ENCODE data around the gene DPM2.

Gene DPM2

GRCh38 chr9:127968042-127968441 lies 30.4 kb upstream of the DPM2 start:
- no peak for DNase-seq (ENCODE audit: extremely low read depth, low read depth)
- H3K4me3 ChIP-seq (replicated peaks; ENCODE audit: low read depth, low read length), result no peak overlapping the region

GRCh38 chr9:127967151-127967809 lies 29.6 kb upstream of the DPM2 start:
- DNase-seq (ENCODE audit: extremely low read depth, low read depth), result no peak
- no peak overlapping the region for H3K4me3 ChIP-seq (replicated peaks; ENCODE audit: low read depth, low read length)
- no peak for TF ChIP-seq CTCF (IDR thresholded peaks at IDR 0.05; ENCODE audit: low read depth, low read length, missing control alignments)

More at GRCh38 chr9:127968042-127968441, 30.4 kb upstream of the DPM2 start:
- TF ChIP-seq CTCF (IDR thresholded peaks at IDR 0.05; ENCODE audit: low read depth, low read length, missing control alignments), result no peak

GRCh38 chr9:127966416-127967150 lies 28.9 kb upstream of the DPM2 start:
- TF ChIP-seq CTCF (IDR thresholded peaks at IDR 0.05; ENCODE audit: low read depth, low read length, missing control alignments), result no peak
- no peak for DNase-seq (ENCODE audit: extremely low read depth, low read depth)
- no peak overlapping the region for H3K4me3 ChIP-seq (replicated peaks; ENCODE audit: low read depth, low read length)

- no peak for TF ChIP-seq CTCF (IDR thresholded peaks at IDR 0.05; ENCODE audit: low read depth, low read length, missing control alignments)
- no peak for DNase-seq (ENCODE audit: extremely low read depth, low read depth)
- no peak overlapping the region for H3K4me3 ChIP-seq (replicated peaks; ENCODE audit: low read depth, low read length)
Measured at GRCh38 chr9:127965953-127966352, 28.3 kb upstream of the DPM2 start.

- DNase-seq (ENCODE audit: extremely low read depth, low read depth), result no peak
- no peak for TF ChIP-seq CTCF (IDR thresholded peaks at IDR 0.05; ENCODE audit: low read depth, low read length, missing control alignments)
- no peak overlapping the region for H3K4me3 ChIP-seq (replicated peaks; ENCODE audit: low read depth, low read length)
Measured at GRCh38 chr9:127963359-127964064, 25.9 kb upstream of the DPM2 start.

- no peak for TF ChIP-seq CTCF (IDR thresholded peaks at IDR 0.05; ENCODE audit: low read depth, low read length, missing control alignments)
- no peak for DNase-seq (ENCODE audit: extremely low read depth, low read depth)
- no peak overlapping the region for H3K4me3 ChIP-seq (replicated peaks; ENCODE audit: low read depth, low read length)
Measured at GRCh38 chr9:127963041-127963358, 25.3 kb upstream of the DPM2 start.

Data from HFF-Myc (cell line).